ENCODE measurements around the gene STMN3.

The STMN3 gene

GRCh38 chr20:63662813-63663189 lies 9.6 kb upstream of the STMN3 start:
- Histone ChIP-seq H3K4me1 (ENCODE audit: control insufficient read depth, insufficient read depth, low read length) (no peaks in the 10 kb centered on the region), H3K36me3 (ENCODE audit: control insufficient read depth in 2 of 2, insufficient read depth in 1 of 2, low read length in 2 of 2) (peaks cover 0 to 72% of the 10 kb centered on the region in 2 experiments; a peak in 2 of 3 replicates), H3K27ac (ENCODE audit: extremely low read depth, low read depth, low read length) (no peak overlapping the region), H3K4me3 (ENCODE audit: low read depth, low read length) (no peak overlapping the region), H3K9me3 (ENCODE audit: control insufficient read depth, insufficient read depth, low read depth, low read length) (no peaks in the 10 kb centered on the region)
- ChIA-PET POLR2A (interaction anchor here (1.8 kb wide), 1 partner anchor 9 kb away, joined by 5 read pairs; the partner anchor contains the start of gene STMN3), CTCF (interaction anchor here (0.5 kb wide), 1 partner anchor 1166 kb away, joined by 3 read pairs; no protein-coding TSS in a partner anchor)
- TF ChIP-seq GFI1B (tag by site-specific recombination; IDR thresholded peaks at IDR 0.05) (no peak), ATF2 (tag by site-specific recombination; IDR thresholded peaks at IDR 0.05; ENCODE audit: low read depth) (no peak), ZNF692 (tag by site-specific recombination; IDR thresholded peaks at IDR 0.05) (no peak), ZNF26 (tag by site-specific recombination; IDR thresholded peaks at IDR 0.05) (no peak), ZFP69B (tag by site-specific recombination; IDR thresholded peaks at IDR 0.05) (no peak), ZNF530 (tag by site-specific recombination; IDR thresholded peaks at IDR 0.05; ENCODE audit: low read depth) (no peak), HOXA7 (CRISPR knock-in tag; IDR thresholded peaks at IDR 0.05; ENCODE audit: borderline replicate concordance) (no peak), KLF7 (tag by site-specific recombination; IDR thresholded peaks at IDR 0.05; ENCODE audit: borderline replicate concordance) (no peak), ZNF155 (tag by site-specific recombination; IDR thresholded peaks at IDR 0.05) (no peak), TRIM28 (IDR thresholded peaks at IDR 0.05; ENCODE audit: borderline replicate concordance, low read length) (no peak), SP7 (tag by site-specific recombination; IDR thresholded peaks at IDR 0.05) (no peak), ZNF311 (tag by site-specific recombination; IDR thresholded peaks at IDR 0.05; ENCODE audit: borderline replicate concordance) (no peak), EGR2 (tag by site-specific recombination; IDR thresholded peaks at IDR 0.05; ENCODE audit: low read depth) (no peak), ZNF639 (tag by site-specific recombination; IDR thresholded peaks at IDR 0.05) (no peak)
- TF ChIP-seq, protein P1, sequence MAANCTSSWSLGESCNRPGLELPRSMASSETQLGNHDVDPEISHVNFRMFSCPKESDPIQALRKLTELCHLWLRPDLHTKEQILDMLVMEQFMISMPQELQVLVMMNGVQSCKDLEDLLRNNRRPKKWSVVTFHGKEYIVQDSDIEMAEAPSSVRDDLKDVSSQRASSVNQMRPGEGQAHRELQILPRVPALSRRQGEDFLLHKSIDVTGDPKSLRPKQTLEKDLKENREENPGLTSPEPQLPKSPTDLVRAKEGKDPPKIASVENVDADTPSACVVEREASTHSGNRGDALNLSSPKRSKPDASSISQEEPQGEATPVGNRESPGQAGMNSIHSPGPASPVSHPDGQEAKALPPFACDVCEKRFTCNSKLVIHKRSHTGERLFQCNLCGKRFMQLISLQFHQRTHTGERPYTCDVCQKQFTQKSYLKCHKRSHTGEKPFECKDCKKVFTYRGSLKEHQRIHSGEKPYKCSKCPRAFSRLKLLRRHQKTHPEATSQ (tag by site-specific recombination; IDR thresholded peaks at IDR 0.05) = no peak
- TF ChIP-seq, protein P2, sequence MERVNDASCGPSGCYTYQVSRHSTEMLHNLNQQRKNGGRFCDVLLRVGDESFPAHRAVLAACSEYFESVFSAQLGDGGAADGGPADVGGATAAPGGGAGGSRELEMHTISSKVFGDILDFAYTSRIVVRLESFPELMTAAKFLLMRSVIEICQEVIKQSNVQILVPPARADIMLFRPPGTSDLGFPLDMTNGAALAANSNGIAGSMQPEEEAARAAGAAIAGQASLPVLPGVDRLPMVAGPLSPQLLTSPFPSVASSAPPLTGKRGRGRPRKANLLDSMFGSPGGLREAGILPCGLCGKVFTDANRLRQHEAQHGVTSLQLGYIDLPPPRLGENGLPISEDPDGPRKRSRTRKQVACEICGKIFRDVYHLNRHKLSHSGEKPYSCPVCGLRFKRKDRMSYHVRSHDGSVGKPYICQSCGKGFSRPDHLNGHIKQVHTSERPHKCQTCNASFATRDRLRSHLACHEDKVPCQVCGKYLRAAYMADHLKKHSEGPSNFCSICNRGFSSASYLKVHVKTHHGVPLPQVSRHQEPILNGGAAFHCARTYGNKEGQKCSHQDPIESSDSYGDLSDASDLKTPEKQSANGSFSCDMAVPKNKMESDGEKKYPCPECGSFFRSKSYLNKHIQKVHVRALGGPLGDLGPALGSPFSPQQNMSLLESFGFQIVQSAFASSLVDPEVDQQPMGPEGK (tag by site-specific recombination; IDR thresholded peaks at IDR 0.05) = no peak

All from HEK293 (cell line).